HCT116 (cell line): Measurements from ENCODE around the gene LEFTY2. TPM values are rescaled to one million over a fixed set of nuclear protein-coding genes. Genes with fewer than 3 reads are reported as not detected.

Source experiments
- ATAC-seq: fragments of 200-7000 bp; cut with Tn5 transposase; 2 replicates; pipeline ENCODE4 v1.9.1; 2020; ENCODE audit warnings: mild to moderate bottlenecking, moderate library complexity
- BruUV-seq: library from RNA; stranded (reverse); fragments of 400-500 nt; replicated peaks from 2 replicates; lab custom pipeline; 2021; lab: Mats Ljungman, UMichigan
- CTCF ChIA-PET: fragments of 300-600 bp; sonication (Branson Sonifier 250); formaldehyde crosslinking; loops from one replicate; lab custom pipeline; 2021; ENCODE audit warnings: antibody characterized with exemption; lab: Charles Lee
- POLR2A ChIA-PET: fragments of 300-600, 350-600 bp; sonication (Branson Sonifier 250); formaldehyde crosslinking; loops from one replicate; lab custom pipeline; 2021; ENCODE audit warnings: antibody characterized with exemption; lab: Charles Lee
- RAD21 ChIA-PET, 2 experiments: fragments of 300-600 bp; sonication (Branson Sonifier 250); formaldehyde crosslinking; loops; one replicate each; lab custom pipeline; 2023; ENCODE audit warnings: low total read pairs in 2 of 2; ENCODE audit not compliant: uncharacterized antibody in 2 of 2, unreplicated experiment in 2 of 2, low non-redundant PET in 1 of 2; lab: Charles Lee
- DNase-seq: peaks from one replicate; pipeline ENCODE4 v3.0.0-alpha.2; 2010; ENCODE audit warnings: low read depth, low spot score
- H2AFZ ChIP-seq: fragments of 200-600 bp; shearing (Covaris generic), sonication (generic); 2 replicates; pipeline ENCODE4 v1.6.1; 2017; ENCODE audit warnings: low read depth, mixed run types, mixed read lengths, antibody characterized with exemption, low read length; ENCODE audit not compliant: poor library complexity, severe bottlenecking
- H3K27ac ChIP-seq: 2 replicates; pipeline ENCODE4 v1.5.1; 2012; ENCODE audit warnings: low read depth, low read length
- H3K27me3 ChIP-seq: fragments of 200-600 bp; sonication (generic); 2 replicates; pipeline ENCODE4 v1.6.1; 2016; ENCODE audit warnings: mixed run types, low read length, mixed read lengths; ENCODE audit not compliant: insufficient read depth
- H3K36me3 ChIP-seq, 2 experiments: fragments of 200-500 bp in 1 of 2; fragments of 200-600 bp in 1 of 2; sonication (Bioruptor generic) in 1 of 2; sonication (generic) in 1 of 2; 2 replicates each; pipeline versions ENCODE4 v1.5.1 to v1.6.1; 2014 to 2016; ENCODE audit warnings: low read length in 2 of 2, inconsistent platforms in 1 of 2, mixed read lengths in 1 of 2, mixed run types in 1 of 2; ENCODE audit not compliant: insufficient read depth in 2 of 2, control insufficient read depth in 1 of 2
- H3K4me1 ChIP-seq, 2 experiments: fragments of 200-600 bp in 1 of 2; sonication (generic) in 1 of 2; 2 replicates each; pipeline versions ENCODE4 v1.5.1 to v1.6.1; 2012 to 2017; ENCODE audit warnings: low read length in 2 of 2, inconsistent platforms in 1 of 2, mild to moderate bottlenecking in 1 of 2, mixed read lengths in 1 of 2, mixed run types in 1 of 2, moderate library complexity in 1 of 2; ENCODE audit not compliant: insufficient read depth in 2 of 2, control insufficient read depth in 1 of 2
- H3K4me2 ChIP-seq: fragments of 200-600 bp; sonication (generic); 2 replicates; pipeline ENCODE4 v1.6.1; 2017; ENCODE audit warnings: mixed run types, low read length, mixed read lengths
- H3K4me3 ChIP-seq, 2 experiments: fragments of 200-600 bp in 1 of 2; sonication (generic) in 1 of 2; replicated peaks in 1 of 2; 2 replicates each; pipeline ENCODE4 v1.5.1; 2011 to 2016; ENCODE audit warnings: low read length in 2 of 2, control low read depth in 1 of 2, low read depth in 1 of 2, mild to moderate bottlenecking in 1 of 2, mixed read lengths in 1 of 2, mixed run types in 1 of 2
- H3K79me2 ChIP-seq: fragments of 200-600 bp; sonication (generic); 2 replicates; pipeline ENCODE4 v1.6.1; 2017; ENCODE audit warnings: mild to moderate bottlenecking, mixed run types, low read length, moderate library complexity, mixed read lengths; ENCODE audit not compliant: insufficient read depth
- H3K9ac ChIP-seq: fragments of 200-600 bp; sonication (generic); 2 replicates; pipeline ENCODE4 v1.6.1; 2016; ENCODE audit warnings: low read length, mixed read lengths
- H3K9me2 ChIP-seq: fragments of 200-600 bp; sonication (generic), shearing (Covaris generic); 2 replicates; pipeline ENCODE4 v1.6.1; 2017; ENCODE audit warnings: mixed run types, mild to moderate bottlenecking, moderate library complexity; ENCODE audit not compliant: insufficient read depth
- H3K9me3 ChIP-seq, 2 experiments: fragments of 200-500 bp in 1 of 2; fragments of 200-600 bp in 1 of 2; sonication (Bioruptor generic) in 1 of 2; sonication (generic) in 1 of 2; 2 replicates each; pipeline ENCODE4 v1.6.1; 2014 to 2017; ENCODE audit warnings: low read length in 2 of 2, mixed read lengths in 2 of 2, inconsistent platforms in 1 of 2, low read depth in 1 of 2, mild to moderate bottlenecking in 1 of 2, mixed run types in 1 of 2, moderate library complexity in 1 of 2; ENCODE audit not compliant: control insufficient read depth in 1 of 2, insufficient read depth in 1 of 2
- H4K20me1 ChIP-seq: fragments of 200-600 bp; sonication (generic), shearing (Covaris generic); 2 replicates; pipeline ENCODE4 v1.6.1; 2017; ENCODE audit warnings: mixed run types, mild to moderate bottlenecking, moderate library complexity; ENCODE audit not compliant: insufficient read depth
- CBX3 ChIP-seq: IDR thresholded peaks from 2 replicates; pipeline ENCODE4 v1.6.1; 2012; ENCODE audit warnings: low read depth
- CEBPB ChIP-seq: IDR thresholded peaks from 2 replicates; pipeline ENCODE4 v1.6.1; 2012; ENCODE audit warnings: low read depth
- CTCF ChIP-seq, 3 experiments: fragments of 200-600 bp in 1 of 3; sonication (generic) in 1 of 3; IDR thresholded peaks in 2 of 3; conservative IDR thresholded peaks in 1 of 3; 2 replicates each; pipeline ENCODE4 v1.5.1; 2012 to 2017; ENCODE audit warnings: low read depth in 2 of 3, low read length in 2 of 3, antibody characterized with exemption in 1 of 3, borderline replicate concordance in 1 of 3, control low read depth in 1 of 3, mild to moderate bottlenecking in 1 of 3, mixed read lengths in 1 of 3, mixed run types in 1 of 3, moderate library complexity in 1 of 3; ENCODE audit not compliant: insufficient read depth in 1 of 3
- EGR1 ChIP-seq: IDR thresholded peaks from 2 replicates; pipeline ENCODE4 v1.6.1; 2012; ENCODE audit warnings: low read depth
- ELF1 ChIP-seq: IDR thresholded peaks from 2 replicates; pipeline ENCODE4 v1.6.1; 2012; ENCODE audit warnings: low read depth, borderline replicate concordance
- EZH2 ChIP-seq: fragments of 200-600 bp; sonication (generic); IDR thresholded peaks from 2 replicates; pipeline ENCODE4 v1.6.1; 2017; ENCODE audit warnings: antibody characterized with exemption, mixed run types
- EZH2phosphoT487 ChIP-seq: fragments of 200-600 bp; IDR thresholded peaks from 2 replicates; pipeline ENCODE4 v1.6.1; 2018; ENCODE audit warnings: antibody characterized with exemption, borderline replicate concordance
- JUND ChIP-seq: IDR thresholded peaks from 2 replicates; pipeline ENCODE4 v1.6.1; 2012
- MAX ChIP-seq: IDR thresholded peaks from 2 replicates; pipeline ENCODE4 v1.6.1; 2012
- POLR2A ChIP-seq: IDR thresholded peaks from 2 replicates; pipeline ENCODE4 v1.7.0; 2011; ENCODE audit warnings: borderline replicate concordance; ENCODE audit not compliant: insufficient read depth, insufficient read length; ENCODE audit errors: extremely low read depth
- POLR2AphosphoS5 ChIP-seq: IDR thresholded peaks from 2 replicates; pipeline ENCODE4 v1.6.1; 2011; ENCODE audit warnings: mild to moderate bottlenecking, low read depth, low read length, moderate library complexity
- RAD21 ChIP-seq: IDR thresholded peaks from 2 replicates; pipeline ENCODE4 v1.6.1; 2012; ENCODE audit warnings: low read depth, mild to moderate bottlenecking
- REST ChIP-seq: IDR thresholded peaks from 2 replicates; pipeline ENCODE4 v1.6.1; 2012; ENCODE audit warnings: low read depth
- SIN3A ChIP-seq: IDR thresholded peaks from 2 replicates; pipeline ENCODE4 v1.6.1; 2012; ENCODE audit warnings: low read depth
- SP1 ChIP-seq: IDR thresholded peaks from 2 replicates; pipeline ENCODE4 v1.6.1; 2012; ENCODE audit warnings: low read depth
- SRF ChIP-seq: IDR thresholded peaks from 2 replicates; pipeline ENCODE4 v1.6.1; 2012; ENCODE audit warnings: low read depth
- TCF7L2 ChIP-seq: IDR thresholded peaks from 2 replicates; pipeline ENCODE4 v1.7.0; 2011; ENCODE audit warnings: borderline replicate concordance, inconsistent platforms; ENCODE audit not compliant: insufficient read depth, insufficient read length; ENCODE audit errors: extremely low read depth
- YY1 ChIP-seq: IDR thresholded peaks from 2 replicates; pipeline ENCODE4 v1.6.1; 2011; ENCODE audit warnings: low read length, low read depth, moderate library complexity, mild to moderate bottlenecking; ENCODE audit not compliant: insufficient replicate concordance; ENCODE audit errors: extremely low read depth
- ZBTB33 ChIP-seq: IDR thresholded peaks from 2 replicates; pipeline ENCODE4 v1.6.1; 2011; ENCODE audit warnings: mild to moderate bottlenecking, low read length, moderate library complexity; ENCODE audit not compliant: insufficient replicate concordance; ENCODE audit errors: extremely low read depth
- ZNF274 ChIP-seq: fragments of 200-500 bp; sonication (Bioruptor generic); IDR thresholded peaks from 2 replicates; pipeline ENCODE4 v1.6.1; 2014; ENCODE audit warnings: mild to moderate bottlenecking, low read depth, low read length, inconsistent platforms
- intact Hi-C: fragments of 100-400 bp; cut with micrococcal nuclease; formaldehyde crosslinking; loops from 2 replicates; pipeline ENCODE4 v1.10.0; 2022
- total RNA-seq: library from RNA; stranded (reverse); gene quantifications from one replicate; pipeline ENCODE4 v1.2.1, GENCODE V29; 2021; ENCODE audit not compliant: unreplicated experiment

The LEFTY2 gene
- total RNA-seq, 1 experiment from 2014 or later = not detected

- RAD21 ChIA-PET = no interaction called here
- intact Hi-C loops = no loop called here
- no peak for TF ChIP-seq YY1
- no peak for TF ChIP-seq SP1
- no peak for TF ChIP-seq REST
- no peak for TF ChIP-seq POLR2A
- TF ChIP-seq JUND = no peak
- TF ChIP-seq EZH2phosphoT487 = no peak
- no peak for TF ChIP-seq CTCF (IDR thresholded peaks at IDR 0.05 in 2 of 3, conservative IDR thresholded peaks at IDR 0.05 in 1 of 3; ENCODE audit: borderline replicate concordance in 1 of 3, insufficient read depth in 1 of 3, low read depth in 2 of 3, low read length in 2 of 3)
- no peak for TF ChIP-seq SIN3A
- no peak for TF ChIP-seq ELF1
- no peak for TF ChIP-seq EZH2
- TF ChIP-seq CEBPB = no peak
- no peak for TF ChIP-seq TCF7L2
- no peak for TF ChIP-seq EGR1
- TF ChIP-seq MAX = no peak
- no peak for TF ChIP-seq ZNF274
- TF ChIP-seq SRF = no peak
- TF ChIP-seq CBX3 = no peak
- TF ChIP-seq ZBTB33 = no peak
- no peak for TF ChIP-seq RAD21
- no peak for TF ChIP-seq POLR2AphosphoS5
- TF ChIP-seq, all 23 proteins: peak for 0
- Histone ChIP-seq H3K27ac (no peak overlapping the region), H3K4me3 (no peak overlapping the region), H3K79me2 (no peaks in the 10 kb centered on the region), H3K4me2 (no peak overlapping the region), H3K9me2 (no peaks in the 10 kb centered on the region), H3K9me3 (no peaks in the 10 kb centered on the region), H3K4me1 (peaks cover 3% of the 10 kb centered on the region in 2 experiments; a peak in 1 of 4 replicates), H3K9ac (no peak overlapping the region), H3K36me3 (no peaks in the 10 kb centered on the region), H4K20me1 (no peaks in the 10 kb centered on the region), H3K27me3 (no peaks in the 10 kb centered on the region), H2AFZ (no peak overlapping the region)
- ATAC-seq (peak; percentile 85), DNase-seq (no peak)
- ChIA-PET CTCF (interaction anchor here (0.6 to 2.8 kb wide), 2 partner anchors 11 to 17 kb away, joined by 5 to 15 read pairs; no protein-coding TSS in a partner anchor), POLR2A (interaction anchor here (0.9 kb wide), 1 partner anchor 27 kb away, joined by 3 read pairs; the partner anchor contains the start of gene PYCR2)
- BruUV-seq = no TSS peak
Measured at GRCh38 chr1:225950905-225951497, 10.0 kb upstream of the LEFTY2 start.
